Stimulated activated CD4-positive, alpha-beta T cell treated with anti-CD3 and anti-CD28 coated beads, TNF-alpha, amount 100 ng/mL, for 4 hours (primary cell): ENCODE results near the gene SLC25A17.

Experiments used
- DNase-seq, 3 experiments: peaks; one replicate each; pipeline ENCODE4 v3.0.0-alpha.2; 2020; ENCODE audit warnings: low read depth in 3 of 3

The SLC25A17 gene

GRCh38 chr22:40758390-40758789 is 60.8 kb downstream of the SLC25A17 start:
- no peak for DNase-seq

- no peak for DNase-seq
These were observed 62.1 kb downstream of the SLC25A17 start for GRCh38 chr22:40757071-40757470.

- DNase-seq = no peak
These were observed 66.0 kb downstream of the SLC25A17 start for GRCh38 chr22:40753114-40753513.

DNA sequence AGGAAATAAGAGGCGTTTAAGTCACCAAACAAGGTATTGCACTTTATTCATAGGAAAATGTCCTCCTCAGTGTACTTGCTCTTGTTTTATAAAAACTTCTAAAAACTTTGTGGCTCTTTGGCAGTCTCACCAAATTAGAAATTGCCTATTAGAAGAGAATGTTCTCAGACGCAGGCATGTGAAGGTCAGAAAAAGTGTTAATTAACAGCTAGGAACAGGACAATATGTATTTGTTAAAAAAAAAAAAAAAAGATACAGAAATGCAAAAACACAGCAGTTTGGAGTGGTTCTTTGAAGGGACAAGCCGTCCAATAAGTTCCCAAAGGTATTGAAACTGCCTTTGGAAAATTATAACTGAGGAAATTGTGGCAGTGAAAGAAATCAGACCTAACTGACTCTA is 67.9 kb downstream of the SLC25A17 start:
- DNase-seq = no peak

GRCh38 chr22:40749829-40750228 is 69.3 kb downstream of the SLC25A17 start:
- no peak for DNase-seq

GRCh38 chr22:40748388-40749355 is 70.5 kb downstream of the SLC25A17 start:
- DNase-seq = no peak

DNA sequence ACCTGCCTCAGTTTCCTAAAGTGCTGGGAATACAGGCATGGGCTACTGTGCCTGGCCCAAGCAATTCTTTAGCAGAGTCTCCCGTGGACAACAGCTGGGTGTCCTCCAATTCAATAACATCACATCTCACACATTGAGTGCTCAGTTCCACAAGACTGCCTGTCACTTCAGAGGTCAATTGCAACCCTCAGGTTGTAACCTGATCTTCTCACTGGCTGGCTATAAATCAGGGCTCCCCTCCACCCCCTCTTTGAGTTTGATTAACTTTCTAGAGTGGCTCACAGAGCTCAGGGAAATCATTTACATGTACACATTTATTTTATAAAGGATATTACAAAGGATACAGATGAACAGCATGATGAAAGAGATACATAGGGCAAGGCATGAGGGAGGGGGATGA is 71.8 kb downstream of the SLC25A17 start:
- DNase-seq = no peak

DNA sequence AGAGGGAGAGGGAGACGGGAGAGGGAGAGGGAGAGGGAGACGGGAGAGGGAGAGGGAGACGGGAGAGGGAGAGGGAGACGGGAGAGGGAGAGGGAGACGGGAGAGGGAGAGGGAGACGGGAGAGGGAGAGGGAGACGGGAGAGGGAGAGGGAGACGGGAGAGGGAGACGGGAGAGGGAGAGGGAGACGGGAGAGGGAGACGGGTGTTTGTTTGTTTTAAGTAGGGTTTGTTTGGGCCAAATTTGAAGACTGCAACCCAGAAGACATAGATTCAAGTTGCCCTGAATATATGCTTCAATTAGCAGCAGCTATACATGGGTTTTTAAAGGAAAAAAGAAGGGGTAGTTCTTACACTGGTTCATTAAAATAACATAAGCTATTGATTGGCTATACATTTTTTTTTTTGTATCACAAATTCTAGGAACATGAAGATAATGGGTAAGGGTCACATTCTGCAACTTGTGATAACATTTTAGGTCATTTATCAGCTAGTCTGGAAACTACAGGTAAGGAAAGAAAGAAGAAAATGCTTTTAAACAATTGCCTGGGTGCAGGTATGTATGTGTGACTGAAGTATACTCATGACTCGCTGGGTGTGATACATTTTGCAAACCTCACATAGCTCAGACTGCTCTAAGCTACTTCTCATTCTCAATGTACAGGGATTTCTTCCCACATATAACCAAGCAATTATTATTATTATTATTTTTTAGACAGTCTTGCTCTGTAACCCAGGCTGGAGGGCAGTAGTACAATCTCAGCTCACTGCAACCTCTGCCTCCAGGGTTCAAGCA is 72.5 kb downstream of the SLC25A17 start:
- DNase-seq = no peak

DNA sequence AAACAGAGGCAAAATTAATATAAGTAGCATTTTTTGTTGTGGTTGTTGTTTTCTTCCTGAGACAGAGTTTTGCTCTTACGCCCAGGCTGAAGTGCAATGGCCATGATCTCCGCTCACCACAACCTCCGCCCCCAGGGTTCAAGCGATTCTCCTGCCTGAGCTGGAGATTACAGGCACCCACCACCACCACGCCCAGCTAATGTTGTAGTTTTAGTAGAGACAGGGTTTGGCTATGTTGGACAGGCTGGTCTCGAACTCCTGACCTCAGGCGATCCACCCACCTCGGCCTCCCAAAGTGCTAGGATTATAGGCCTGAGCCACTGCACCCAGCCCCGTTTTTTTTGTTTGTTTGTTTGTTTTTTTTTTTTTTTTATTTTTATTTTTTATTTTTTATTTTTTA is 75.4 kb downstream of the SLC25A17 start:
- DNase-seq = no peak

GRCh38 chr22:40741116-40741515 is 78.0 kb downstream of the SLC25A17 start:
- no peak for DNase-seq

- DNase-seq = no peak
These were observed 79.4 kb downstream of the SLC25A17 start for GRCh38 chr22:40739721-40740120.

GRCh38 chr22:40733919-40734318 is 85.2 kb downstream of the SLC25A17 start:
- DNase-seq = no peak

GRCh38 chr22:40732999-40733292 is 86.2 kb downstream of the SLC25A17 start:
- DNase-seq = no peak

GRCh38 chr22:40729284-40729683 is 89.9 kb downstream of the SLC25A17 start:
- no peak for DNase-seq

GRCh38 chr22:40728731-40729189 is 90.4 kb downstream of the SLC25A17 start:
- DNase-seq = peak; percentile 25 to 52 (median 26)

DNA sequence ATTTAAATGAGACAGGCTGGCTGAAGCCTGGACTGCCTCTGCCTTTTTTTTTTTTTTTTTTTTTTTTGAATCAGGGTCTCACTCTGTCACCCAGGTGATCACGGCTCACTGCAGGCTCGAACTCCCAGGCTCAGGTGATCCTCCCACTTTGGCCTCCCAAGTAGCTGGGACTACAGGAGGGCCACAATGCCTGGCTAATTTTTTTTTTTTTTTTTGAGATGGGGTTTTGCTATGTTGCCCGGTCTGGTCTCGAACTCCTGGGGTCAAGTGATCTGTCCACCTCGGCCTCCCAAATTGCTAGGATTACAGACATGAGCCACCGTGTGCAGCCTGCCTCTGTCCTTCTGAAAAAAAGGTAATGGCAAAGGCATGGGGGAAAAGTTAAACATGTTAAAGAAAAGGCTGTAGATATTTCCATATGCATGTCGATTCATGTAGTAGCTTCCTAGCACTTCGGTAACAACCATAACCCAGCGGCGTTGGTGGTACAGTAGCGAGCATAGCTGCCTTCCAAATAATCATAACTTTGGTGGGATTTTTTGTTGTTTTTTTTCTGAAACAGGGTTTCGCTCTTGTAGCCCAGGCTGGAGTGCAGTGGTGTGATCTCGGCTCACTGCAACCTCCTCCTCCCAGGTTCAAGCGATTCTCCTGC is 91.1 kb downstream of the SLC25A17 start:
- DNase-seq = no peak

GRCh38 chr22:40727070-40727963 is 91.8 kb downstream of the SLC25A17 start:
- DNase-seq = no peak

DNA sequence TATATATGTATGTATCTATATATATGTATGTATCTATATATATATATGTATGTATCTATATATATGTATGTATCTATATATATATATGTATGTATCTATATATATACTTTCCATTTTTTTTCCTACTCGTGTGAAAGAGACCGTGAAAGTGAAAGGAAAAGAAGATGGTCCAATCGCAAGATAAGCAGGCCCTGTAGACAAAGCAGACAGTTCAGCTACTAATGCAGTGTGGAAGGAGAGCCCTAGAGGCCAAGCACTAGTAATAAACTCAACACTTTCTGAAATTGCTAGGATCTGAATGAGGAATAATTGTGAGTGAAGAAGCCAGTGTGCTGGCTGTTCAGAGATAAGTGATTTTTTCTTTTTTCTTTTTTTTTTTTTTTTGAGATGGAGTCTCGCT is 92.6 kb downstream of the SLC25A17 start:
- DNase-seq = no peak

- DNase-seq = no peak
These were observed 95.7 kb downstream of the SLC25A17 start for GRCh38 chr22:40723396-40723933.

GRCh38 chr22:40721266-40721665 is 97.9 kb downstream of the SLC25A17 start:
- DNase-seq = no peak
